Measurements from ENCODE around the gene LUZP2.

GRCh38 chr11:24592360-24592759 is 95.5 kb downstream of the LUZP2 start:
- TF ChIP-seq, protein P1, sequence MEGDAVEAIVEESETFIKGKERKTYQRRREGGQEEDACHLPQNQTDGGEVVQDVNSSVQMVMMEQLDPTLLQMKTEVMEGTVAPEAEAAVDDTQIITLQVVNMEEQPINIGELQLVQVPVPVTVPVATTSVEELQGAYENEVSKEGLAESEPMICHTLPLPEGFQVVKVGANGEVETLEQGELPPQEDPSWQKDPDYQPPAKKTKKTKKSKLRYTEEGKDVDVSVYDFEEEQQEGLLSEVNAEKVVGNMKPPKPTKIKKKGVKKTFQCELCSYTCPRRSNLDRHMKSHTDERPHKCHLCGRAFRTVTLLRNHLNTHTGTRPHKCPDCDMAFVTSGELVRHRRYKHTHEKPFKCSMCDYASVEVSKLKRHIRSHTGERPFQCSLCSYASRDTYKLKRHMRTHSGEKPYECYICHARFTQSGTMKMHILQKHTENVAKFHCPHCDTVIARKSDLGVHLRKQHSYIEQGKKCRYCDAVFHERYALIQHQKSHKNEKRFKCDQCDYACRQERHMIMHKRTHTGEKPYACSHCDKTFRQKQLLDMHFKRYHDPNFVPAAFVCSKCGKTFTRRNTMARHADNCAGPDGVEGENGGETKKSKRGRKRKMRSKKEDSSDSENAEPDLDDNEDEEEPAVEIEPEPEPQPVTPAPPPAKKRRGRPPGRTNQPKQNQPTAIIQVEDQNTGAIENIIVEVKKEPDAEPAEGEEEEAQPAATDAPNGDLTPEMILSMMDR (conservative IDR thresholded peaks at IDR 0.05): no peak
- no peak for TF ChIP-seq ZFX (IDR thresholded peaks at IDR 0.05)
